HG02759 (cell line): ENCODE measurements around the gene VPS35L.

Source experiments
- ATAC-seq: cut with Tn5 transposase; IDR thresholded peaks from one replicate; pipeline ENCODE4 v1.9.1; 2021; ENCODE audit warnings: mild to moderate bottlenecking, moderate library complexity; ENCODE audit not compliant: unreplicated experiment

VPS35L gene

DNA sequence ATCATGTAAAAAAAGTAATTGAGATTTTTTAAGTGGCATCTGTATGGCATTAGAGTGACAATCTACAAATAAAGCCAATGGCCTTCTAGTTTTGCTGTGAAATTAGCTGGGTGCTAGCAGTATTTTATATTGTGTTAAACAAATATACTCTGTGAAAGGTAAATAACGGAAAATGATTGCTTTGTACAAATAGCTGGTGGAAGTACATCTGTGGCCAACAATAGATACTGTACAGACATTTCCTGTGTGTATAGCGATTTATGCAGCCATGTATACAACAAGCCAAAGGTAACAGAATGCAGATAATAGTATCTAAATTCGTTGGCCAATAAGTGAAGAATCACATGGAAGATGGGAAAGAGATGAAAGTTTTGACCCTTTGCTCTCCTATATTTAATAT lies 189.2 kb downstream of the VPS35L start:
- no peak for ATAC-seq

DNA sequence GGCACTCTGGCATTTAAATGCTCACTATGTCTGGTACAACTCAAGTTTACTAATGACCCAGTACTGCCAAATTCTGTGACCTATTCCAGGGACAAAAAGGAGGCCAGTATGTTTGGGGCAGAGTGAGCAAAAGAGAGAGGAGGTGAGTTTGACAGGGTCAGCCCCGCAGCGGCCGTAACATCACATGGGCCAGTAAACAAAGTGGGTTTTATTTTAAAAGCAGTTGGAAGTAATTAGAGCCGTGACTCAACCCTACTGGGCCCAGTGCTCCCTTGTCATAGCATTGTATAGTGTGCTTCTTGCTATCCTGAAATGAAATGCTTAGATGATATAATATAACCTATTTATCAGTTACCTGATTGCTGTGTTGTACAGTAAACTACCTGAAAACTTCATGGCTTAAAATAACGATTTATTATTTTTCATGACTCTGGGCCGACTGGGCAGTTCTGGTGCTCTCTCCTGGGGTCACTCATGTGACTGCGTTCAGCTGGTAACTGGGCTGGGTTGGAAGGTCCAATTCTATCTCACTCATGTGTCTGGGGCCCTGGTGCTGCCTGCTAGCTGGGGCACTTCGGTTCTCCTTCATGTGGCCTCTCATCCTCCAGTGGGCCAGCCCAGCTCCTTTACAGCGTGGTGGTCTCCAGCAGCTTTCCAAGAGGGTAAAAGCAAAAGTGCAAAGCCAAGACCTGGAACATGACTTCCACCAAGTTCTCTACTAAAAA lies 189.9 kb downstream of the VPS35L start:
- ATAC-seq: no peak

DNA sequence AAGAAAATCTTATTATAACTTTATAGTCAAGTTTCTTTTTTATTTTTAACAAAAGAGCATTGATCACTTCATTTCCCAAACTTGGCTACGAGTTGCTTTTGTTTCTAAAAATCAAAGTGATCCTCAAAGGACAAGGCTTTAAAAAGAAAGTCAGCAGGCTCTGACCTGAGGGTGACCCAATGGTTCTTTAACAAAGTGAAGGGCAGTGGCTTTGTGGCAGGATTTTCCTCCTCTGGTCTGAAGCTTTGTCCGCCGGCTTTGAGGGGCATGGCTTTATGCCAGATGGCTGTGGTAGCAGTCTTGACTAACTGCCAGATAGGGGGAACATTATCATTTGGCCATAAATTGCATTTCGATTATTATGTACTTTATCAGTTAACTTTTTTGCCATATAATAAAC lies 191.1 kb downstream of the VPS35L start:
- ATAC-seq: no peak

DNA sequence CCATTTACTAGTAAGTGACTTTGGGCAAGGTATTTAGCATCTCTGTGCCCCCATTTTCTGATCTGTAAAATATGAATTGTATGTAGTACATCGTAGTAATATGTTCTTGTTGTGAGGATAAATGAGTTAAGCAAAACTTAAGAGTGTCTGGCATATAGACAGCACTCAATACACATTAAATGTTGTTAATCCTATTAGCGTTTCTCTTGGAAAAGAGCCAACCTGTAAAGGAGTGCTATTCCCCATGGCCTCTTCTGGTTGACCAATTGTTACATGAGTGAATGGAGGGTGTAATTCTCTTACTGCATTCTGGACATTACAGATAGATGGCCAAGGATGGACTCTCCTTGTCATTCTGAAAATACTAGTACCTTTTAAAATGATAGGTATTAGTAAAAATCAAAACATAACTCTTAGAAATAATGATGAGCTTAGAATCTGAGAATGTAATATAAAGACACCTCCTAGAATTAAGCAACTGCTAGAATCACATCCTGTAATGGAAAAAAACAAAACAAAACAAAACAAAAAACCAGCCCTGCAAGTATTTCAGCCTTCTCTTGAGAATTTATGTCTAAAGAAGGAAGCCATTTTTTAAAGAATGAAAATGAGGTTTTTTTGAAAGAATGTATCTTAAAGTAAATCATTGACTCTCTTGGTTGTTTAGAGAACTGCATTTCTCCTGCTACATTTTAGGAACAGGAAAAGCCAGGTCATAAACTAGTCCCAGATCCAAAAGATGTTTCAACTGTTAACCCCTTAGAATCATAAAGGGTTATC lies 193.1 kb downstream of the VPS35L start:
- no peak for ATAC-seq

DNA sequence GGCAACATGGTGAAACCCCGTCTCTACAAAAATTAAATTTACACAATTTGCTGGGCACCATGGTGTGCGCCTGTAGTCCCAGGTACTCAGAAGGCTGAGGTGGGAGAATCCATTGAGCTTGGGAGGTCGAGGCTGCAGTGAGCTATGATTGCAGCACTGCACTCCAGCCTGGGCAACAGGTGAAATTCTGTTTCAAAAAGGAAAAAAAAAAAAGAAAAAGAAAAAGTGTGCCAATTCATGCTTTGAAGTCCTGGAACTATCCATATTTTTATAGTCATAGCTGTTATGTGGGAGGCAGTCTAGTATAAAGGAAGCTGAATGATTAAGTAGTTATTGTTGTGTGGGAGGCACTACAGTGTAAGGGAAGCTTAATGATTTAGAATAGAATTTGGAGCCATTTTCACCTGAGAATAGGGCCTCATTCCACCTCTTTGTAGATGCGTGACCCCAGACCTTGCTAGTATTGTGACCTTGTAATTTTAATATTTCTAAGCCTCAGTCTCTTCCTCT lies 194.1 kb downstream of the VPS35L start:
- ATAC-seq: no peak
